ENCODE measurements around the gene TAF5L. TPM values are rescaled to one million over a fixed set of nuclear protein-coding genes. Genes with fewer than 3 reads are reported as not detected.

The TAF5L gene
- total RNA-seq, 1 donor from 2014 or later: 12.5 TPM

GRCh38 chr1:229574679-229575442 lies 51.1 kb downstream of the TAF5L start:
- H3K27me3 ChIP-seq: no peaks in the 10 kb centered on the region
- no peak for DNase-seq (ENCODE audit: extremely low spot score in 2 of 2)
- no peaks in the 10 kb centered on the region for H3K36me3 ChIP-seq
- no peak overlapping the region for H3K4me3 ChIP-seq
- peaks cover 14% of the 10 kb centered on the region for H3K4me1 ChIP-seq
- no peak for TF ChIP-seq POLR2A (IDR thresholded peaks at IDR 0.05)
- TF ChIP-seq CTCF (IDR thresholded peaks at IDR 0.05): no peak
- TF ChIP-seq POLR2AphosphoS5 (IDR thresholded peaks at IDR 0.05; ENCODE audit: insufficient read depth in 1 of 2, low read depth in 1 of 2): no peak
- H3K9me3 ChIP-seq: no peaks in the 10 kb centered on the region
- intact Hi-C loops (cut with DNase I): no loop called here
- H3K27ac ChIP-seq: no peak overlapping the region

DNA sequence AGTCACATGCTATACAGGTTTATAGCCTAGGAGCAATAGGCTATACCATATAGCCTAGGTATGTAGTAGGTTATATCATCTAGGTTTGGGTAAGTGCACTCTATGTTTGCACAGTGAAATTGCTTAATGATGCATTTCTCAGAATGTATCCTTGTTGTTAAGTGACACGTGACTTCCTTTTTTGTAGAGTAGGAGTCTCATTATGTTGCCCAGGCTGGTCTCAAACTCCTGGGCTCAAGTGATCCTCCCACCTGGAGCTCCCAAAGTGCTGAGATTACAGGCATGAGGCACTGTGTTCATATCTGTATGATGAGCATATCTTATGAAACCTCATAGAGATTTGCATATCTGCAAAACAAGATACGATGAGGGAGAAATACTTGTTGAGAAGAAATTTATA lies 53.6 kb downstream of the TAF5L start:
- TF ChIP-seq POLR2A (IDR thresholded peaks at IDR 0.05) (no peak), POLR2AphosphoS5 (IDR thresholded peaks at IDR 0.05; ENCODE audit: insufficient read depth in 1 of 2, low read depth in 1 of 2) (no peak)

DNA sequence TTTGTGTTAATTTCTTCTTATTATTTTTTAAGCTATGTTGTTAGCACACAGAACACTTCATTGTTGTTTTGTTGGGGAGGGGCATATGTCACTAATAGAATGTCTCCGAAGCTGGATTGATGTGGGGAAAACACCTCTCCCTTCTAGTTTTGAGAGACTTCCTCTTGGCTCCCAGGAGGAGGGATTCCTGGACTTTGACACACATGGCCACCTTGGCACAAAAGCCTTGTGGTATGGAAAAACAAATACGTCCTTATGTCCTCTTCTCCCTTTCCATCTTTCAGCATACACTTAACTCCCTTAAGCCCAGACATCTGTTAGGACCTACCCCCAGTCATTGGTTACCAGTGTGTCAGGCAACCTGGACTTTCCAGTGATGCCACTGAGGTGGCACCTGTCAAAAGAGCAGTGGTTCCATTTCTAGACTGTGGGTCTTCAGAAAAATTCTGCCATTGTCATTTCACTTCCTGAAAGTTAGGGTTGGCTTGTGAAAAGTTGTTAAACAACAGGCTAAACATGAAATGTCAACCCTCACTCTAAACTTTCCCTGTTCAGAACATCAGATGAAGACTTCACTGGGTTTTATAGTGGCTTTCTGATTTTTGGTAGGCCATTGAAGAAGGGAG lies 54.9 kb downstream of the TAF5L start:
- Histone ChIP-seq H3K27ac (no peak overlapping the region), H3K4me1 (no peaks in the 10 kb centered on the region), H3K27me3 (no peaks in the 10 kb centered on the region), H3K36me3 (no peaks in the 10 kb centered on the region), H3K4me3 (no peak overlapping the region), H3K9me3 (no peaks in the 10 kb centered on the region)
- intact Hi-C loops (cut with DNase I): no loop called here
- TF ChIP-seq POLR2AphosphoS5 (IDR thresholded peaks at IDR 0.05; ENCODE audit: insufficient read depth in 1 of 2, low read depth in 1 of 2): no peak
- TF ChIP-seq POLR2A (IDR thresholded peaks at IDR 0.05): no peak
- TF ChIP-seq CTCF (IDR thresholded peaks at IDR 0.05): no peak
- DNase-seq (ENCODE audit: extremely low spot score in 2 of 2): no peak

More for the DNA sequence above, 53.6 kb downstream of the TAF5L start:
- H3K27ac ChIP-seq: no peak overlapping the region
- no peaks in the 10 kb centered on the region for H3K27me3 ChIP-seq
- no peaks in the 10 kb centered on the region for H3K9me3 ChIP-seq
- intact Hi-C loops (cut with DNase I): no loop called here
- H3K4me3 ChIP-seq: no peak overlapping the region
- DNase-seq (ENCODE audit: extremely low spot score in 2 of 2): no peak
- no peaks in the 10 kb centered on the region for H3K36me3 ChIP-seq
- no peaks in the 10 kb centered on the region for H3K4me1 ChIP-seq

DNA sequence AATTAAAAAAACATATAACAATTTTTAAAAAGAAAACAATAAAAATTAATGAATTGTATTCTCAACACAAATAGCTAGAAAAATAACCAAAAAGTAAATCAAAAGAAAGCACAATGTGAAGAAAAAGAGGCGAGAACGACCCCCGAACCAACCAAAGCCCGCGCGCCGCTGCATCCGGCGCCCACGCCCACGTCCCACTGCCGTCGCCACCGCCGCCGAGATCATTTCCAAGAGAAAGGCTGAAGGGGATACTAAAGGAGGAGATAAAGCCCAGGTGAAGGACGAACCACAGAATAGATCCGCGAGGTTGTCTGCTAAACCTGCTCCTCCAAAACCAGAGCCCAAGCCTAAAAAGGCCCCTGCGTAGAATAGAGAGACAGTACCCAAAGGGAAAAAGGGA lies 55.6 kb downstream of the TAF5L start:
- Histone ChIP-seq H3K4me3 (no peak overlapping the region), H3K36me3 (no peaks in the 10 kb centered on the region), H3K27me3 (no peaks in the 10 kb centered on the region), H3K27ac (no peak overlapping the region), H3K9me3 (no peaks in the 10 kb centered on the region), H3K4me1 (no peaks in the 10 kb centered on the region)
- TF ChIP-seq POLR2AphosphoS5 (IDR thresholded peaks at IDR 0.05; ENCODE audit: insufficient read depth in 1 of 2, low read depth in 1 of 2) (no peak), POLR2A (IDR thresholded peaks at IDR 0.05) (no peak), CTCF (IDR thresholded peaks at IDR 0.05) (no peak)
- DNase-seq (ENCODE audit: extremely low spot score in 2 of 2): no peak
- intact Hi-C loops (cut with DNase I): no loop called here

- TF ChIP-seq POLR2AphosphoS5 (IDR thresholded peaks at IDR 0.05; ENCODE audit: insufficient read depth in 1 of 2, low read depth in 1 of 2): no peak
- no peak for TF ChIP-seq CTCF (IDR thresholded peaks at IDR 0.05)
- TF ChIP-seq POLR2A (IDR thresholded peaks at IDR 0.05): no peak
- H3K4me3 ChIP-seq: no peak overlapping the region
- H3K36me3 ChIP-seq: no peaks in the 10 kb centered on the region
- H3K27me3 ChIP-seq: no peaks in the 10 kb centered on the region
- DNase-seq (ENCODE audit: extremely low spot score in 2 of 2): no peak
- no peaks in the 10 kb centered on the region for H3K9me3 ChIP-seq
- H3K27ac ChIP-seq: no peak overlapping the region
- no peaks in the 10 kb centered on the region for H3K4me1 ChIP-seq
- intact Hi-C loops (cut with DNase I): no loop called here
Measured at GRCh38 chr1:229567109-229567868, 58.6 kb downstream of the TAF5L start.

Measured in vagina (tissue), 2 donors.